NCI-H1105 treated with DMSO at 0.1 percent for 48 hours (cell line): ENCODE results near the gene ITGB8.
"Not testable (repeated sequence)": the region's sequence is repeated elsewhere in the genome, so short reads cannot be mapped to it uniquely, and the experiment has no call there.

ENCODE experiments used
- DNase-seq: peaks from one replicate; lab custom pipeline; 2025; lab: John Stamatoyannopoulos, UW

Gene ITGB8

GRCh38 chr7:20381406-20382034 is 50.8 kb downstream of the ITGB8 start:
- no peak for DNase-seq

DNA sequence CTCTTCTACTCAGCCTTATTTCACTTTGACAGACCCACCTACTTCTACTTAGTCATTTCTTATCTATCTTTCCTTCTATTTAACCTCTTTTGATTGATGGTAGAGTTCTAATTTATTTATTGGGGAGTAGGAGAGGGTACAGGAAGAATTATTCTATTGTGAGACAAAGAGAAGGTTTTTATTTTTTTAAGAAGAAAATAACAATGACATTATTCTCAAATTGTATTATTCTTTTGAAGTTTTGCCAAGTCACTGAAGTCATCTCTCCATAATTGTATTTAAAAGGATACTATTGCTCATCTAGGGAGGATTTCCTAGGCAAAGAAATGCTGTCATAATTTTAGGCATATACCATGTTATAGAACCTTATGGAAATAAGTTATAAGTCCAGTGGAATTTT is 52.7 kb downstream of the ITGB8 start:
- DNase-seq: no peak

GRCh38 chr7:20385126-20385525 is 54.4 kb downstream of the ITGB8 start:
- DNase-seq: no peak

GRCh38 chr7:20388084-20388483 is 57.4 kb downstream of the ITGB8 start:
- no peak for DNase-seq

GRCh38 chr7:20389192-20389591 is 58.5 kb downstream of the ITGB8 start:
- DNase-seq: not testable (repeated sequence)

DNA sequence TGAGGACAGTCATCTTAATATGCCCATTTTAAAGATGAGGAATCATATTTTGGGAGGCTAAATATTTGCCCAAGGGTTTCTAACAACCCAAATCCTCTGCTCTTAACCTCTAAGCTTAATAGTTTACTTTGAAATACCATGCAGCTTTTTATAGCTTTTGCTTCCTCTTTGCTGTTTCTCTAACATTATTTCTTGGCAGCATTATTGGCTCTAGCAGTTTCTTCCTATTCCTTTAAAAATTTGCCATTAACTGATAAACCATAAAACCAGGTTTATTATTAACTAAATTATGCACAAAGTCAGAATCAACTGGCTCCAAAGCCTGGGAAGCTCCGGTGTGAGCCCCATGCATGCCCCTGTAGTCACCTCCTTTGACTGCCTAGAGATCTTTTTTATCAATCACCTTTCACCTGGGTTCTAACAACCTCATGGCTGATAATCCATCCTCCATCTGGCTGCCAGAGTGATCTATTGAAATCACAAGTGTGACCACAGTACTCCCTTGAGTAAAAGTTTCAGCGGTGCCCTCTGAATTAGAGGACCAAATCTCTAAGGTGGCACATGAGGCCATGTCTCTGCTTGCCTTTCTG is 62.4 kb downstream of the ITGB8 start:
- no peak for DNase-seq

DNA sequence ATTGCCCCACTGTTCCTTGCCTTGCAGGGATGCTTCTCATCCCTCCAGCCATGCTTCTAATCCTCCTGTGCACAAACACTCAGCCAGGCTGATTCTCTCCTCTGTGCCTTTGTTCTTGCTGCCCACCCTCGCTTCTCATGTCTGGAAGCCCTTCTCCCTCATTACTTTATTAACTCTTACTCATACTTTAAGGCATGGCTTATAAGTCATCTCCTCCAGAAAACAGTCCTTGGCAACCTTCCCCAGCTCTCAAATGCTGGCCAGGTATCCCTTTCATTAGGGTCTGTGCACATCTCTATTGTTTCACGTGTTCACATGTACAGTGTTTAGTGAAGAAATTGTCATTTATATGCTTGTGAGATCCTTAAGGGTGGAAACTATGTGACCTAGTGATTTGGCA is 62.9 kb downstream of the ITGB8 start:
- DNase-seq: no peak

DNA sequence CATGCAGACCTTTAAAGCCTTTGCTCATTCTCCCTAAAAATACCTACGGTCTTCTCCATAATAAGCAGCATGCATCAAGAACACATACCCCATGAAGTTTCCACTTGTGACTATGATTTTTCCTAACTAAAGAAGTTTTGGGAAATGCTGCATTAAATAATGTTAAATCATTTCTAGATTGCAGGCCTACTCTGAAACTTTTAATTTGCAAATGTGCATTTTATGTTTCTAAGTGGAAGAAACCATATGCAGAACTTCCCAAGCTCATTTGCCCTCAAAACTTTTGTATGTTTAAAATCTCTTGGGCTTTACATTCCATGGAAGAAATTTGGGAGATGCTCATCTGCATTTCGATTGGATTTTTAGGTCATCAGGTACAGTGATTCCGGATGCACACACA is 63.6 kb downstream of the ITGB8 start:
- DNase-seq: no peak

DNA sequence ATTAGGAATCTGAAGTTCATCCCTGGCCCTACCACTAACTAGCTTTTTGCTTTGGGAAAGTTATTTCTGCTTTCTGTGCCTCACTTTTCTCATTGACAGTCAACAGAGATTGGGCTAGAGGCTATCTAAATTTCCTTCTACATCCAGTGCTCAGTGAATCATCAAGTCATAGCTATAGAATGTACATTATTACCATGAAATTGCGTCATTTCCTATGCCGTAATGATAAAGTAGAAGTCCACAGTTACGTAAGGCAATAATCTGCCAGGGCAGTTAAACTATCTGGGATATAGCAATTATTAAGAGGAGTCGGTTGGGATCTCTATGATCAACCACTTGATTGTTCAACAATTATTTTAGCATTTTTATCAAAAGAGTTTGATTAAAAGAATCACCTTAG is 64.4 kb downstream of the ITGB8 start:
- DNase-seq: no peak

GRCh38 chr7:20395511-20395910 is 64.8 kb downstream of the ITGB8 start:
- DNase-seq: no peak

GRCh38 chr7:20399521-20399920 is 68.8 kb downstream of the ITGB8 start:
- no peak for DNase-seq

DNA sequence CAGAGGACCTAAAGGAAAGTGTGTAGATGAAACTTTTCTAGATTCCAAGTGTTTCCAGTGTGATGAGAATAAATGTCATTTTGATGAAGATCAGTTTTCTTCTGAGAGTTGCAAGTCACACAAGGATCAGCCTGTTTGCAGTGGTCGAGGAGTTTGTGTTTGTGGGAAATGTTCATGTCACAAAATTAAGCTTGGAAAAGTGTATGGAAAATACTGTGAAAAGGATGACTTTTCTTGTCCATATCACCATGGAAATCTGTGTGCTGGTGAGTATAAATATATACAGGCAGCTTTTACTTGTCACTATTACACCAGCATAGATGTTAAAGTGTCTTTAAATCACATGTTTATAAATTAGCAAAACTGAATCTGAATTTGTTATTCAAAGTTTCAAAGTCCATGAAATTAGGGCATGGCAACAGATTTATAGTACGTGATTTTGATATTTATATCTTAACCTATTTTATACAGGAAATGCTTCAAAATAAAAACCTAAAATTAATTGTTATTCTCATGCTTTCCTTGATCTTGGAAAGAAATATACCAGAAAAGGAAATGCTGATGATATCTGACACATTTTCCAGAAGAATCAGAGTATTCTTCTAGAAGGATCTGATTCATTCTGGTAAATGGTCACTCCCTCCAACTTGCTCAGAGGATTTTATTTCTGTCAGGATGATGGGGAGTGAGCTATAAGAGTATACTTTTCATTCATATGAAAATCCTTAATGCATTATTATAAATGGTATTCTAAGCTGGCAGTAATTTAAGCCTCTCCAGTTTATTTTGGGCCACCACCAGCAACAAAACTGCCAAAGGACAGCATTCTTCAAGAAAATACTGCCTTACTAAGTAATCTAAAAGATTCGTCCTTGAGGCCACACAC is 71.4 kb downstream of the ITGB8 start:
- no peak for DNase-seq

GRCh38 chr7:20402747-20403230 is 72.1 kb downstream of the ITGB8 start:
- DNase-seq: no peak

- no peak for DNase-seq
Observed at GRCh38 chr7:20403331-20403730, 72.6 kb downstream of the ITGB8 start.

DNA sequence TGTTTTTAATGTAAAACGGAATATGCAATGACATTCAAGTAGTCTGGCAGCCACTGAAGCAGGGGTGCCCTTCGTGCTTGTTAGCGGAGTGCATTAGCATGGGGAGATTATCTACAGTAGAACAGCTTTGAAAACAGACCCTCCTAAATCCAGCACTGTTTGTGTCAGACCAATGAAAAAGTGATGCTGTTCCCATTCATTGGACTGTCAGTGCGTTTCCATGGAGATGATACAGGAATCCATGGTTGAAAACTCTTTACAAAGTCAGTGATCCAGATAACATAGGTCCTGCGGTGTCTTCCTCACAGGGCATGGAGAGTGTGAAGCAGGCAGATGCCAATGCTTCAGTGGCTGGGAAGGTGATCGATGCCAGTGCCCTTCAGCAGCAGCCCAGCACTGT is 73.6 kb downstream of the ITGB8 start:
- DNase-seq: no peak

- peak; percentile 98 for DNase-seq
Observed at GRCh38 chr7:20407585-20408466, 77.1 kb downstream of the ITGB8 start.

- peak; percentile 49 for DNase-seq
Observed at GRCh38 chr7:20408467-20408826, 77.7 kb downstream of the ITGB8 start.

- DNase-seq: no peak
Observed at GRCh38 chr7:20409961-20410360, 79.3 kb downstream of the ITGB8 start.

DNA sequence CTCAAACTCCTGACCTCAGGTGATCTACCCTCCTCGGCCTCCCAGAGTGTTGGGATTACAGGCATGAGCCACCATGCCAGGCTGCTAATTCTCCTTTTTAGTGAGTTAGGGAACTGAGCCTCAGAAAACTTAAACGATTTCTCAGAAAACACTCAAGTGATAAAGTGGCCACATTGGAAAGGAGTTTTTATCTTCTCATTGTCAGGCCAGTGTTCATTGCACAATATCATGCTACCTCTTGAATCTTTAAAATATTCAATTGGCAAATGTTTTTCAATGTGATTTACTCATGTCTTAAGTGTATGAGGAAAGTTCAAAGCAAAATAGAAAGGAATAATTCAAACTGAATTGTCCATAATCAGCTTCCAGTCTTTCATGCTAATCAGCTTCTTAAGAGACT is 80.7 kb downstream of the ITGB8 start:
- no peak for DNase-seq

DNA sequence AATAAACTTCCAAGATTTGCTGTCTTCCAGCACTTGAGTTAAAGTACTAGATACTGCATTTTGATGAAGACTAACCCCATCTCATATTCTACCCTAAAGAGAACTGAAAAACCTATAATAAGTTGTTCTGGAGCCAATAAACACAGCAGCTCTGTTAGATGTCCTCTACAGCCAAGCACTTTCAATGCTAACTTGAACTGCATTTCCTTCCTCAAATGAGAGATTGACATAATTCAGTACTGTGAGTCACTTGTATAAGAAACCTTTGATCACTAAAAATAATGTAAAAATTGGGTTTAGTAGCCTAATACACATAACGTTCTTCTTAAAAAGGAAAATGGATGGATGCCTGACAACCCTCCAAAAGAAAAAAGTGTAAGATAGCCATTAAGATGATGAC is 81.3 kb downstream of the ITGB8 start:
- DNase-seq: no peak

- no peak for DNase-seq
Observed at GRCh38 chr7:20417260-20417659, 86.6 kb downstream of the ITGB8 start.
